22Rv1 (cell line): ENCODE results near the gene SUPT4H1.

Experiments used
- H3K27ac ChIP-seq: fragments of 450-650 bp; 2 replicates; pipeline ENCODE4 v1.5.1; 2017
- CTCF ChIP-seq: fragments of 450-650 bp; IDR thresholded peaks from 2 replicates; pipeline ENCODE4 v1.5.1; 2017; ENCODE audit warnings: mild to moderate bottlenecking
- ZFX ChIP-seq: fragments of 450-650 bp; IDR thresholded peaks from 2 replicates; pipeline ENCODE4 v1.6.1; 2017; ENCODE audit warnings: antibody characterized with exemption, borderline replicate concordance

SUPT4H1 gene

GRCh38 chr17:58369214-58370031 lies 17.4 kb upstream of the SUPT4H1 start:
- H3K27ac ChIP-seq, result peak overlapping the region; percentile 37

GRCh38 chr17:58368860-58369213 lies 16.8 kb upstream of the SUPT4H1 start:
- TF ChIP-seq ZFX (no peak), CTCF (no peak)
- H3K27ac ChIP-seq, result peak overlapping the region; percentile 37

More at GRCh38 chr17:58369214-58370031, 17.4 kb upstream of the SUPT4H1 start:
- TF ChIP-seq ZFX (no peak), CTCF (no peak)

GRCh38 chr17:58367461-58367860 lies 15.5 kb upstream of the SUPT4H1 start:
- H3K27ac ChIP-seq, result no peak overlapping the region
- TF ChIP-seq CTCF, result no peak
- no peak for TF ChIP-seq ZFX

- peak overlapping the region; percentile 47 for H3K27ac ChIP-seq
Observed at GRCh38 chr17:58365980-58366595, 14.1 kb upstream of the SUPT4H1 start.

GRCh38 chr17:58365185-58365979 lies 13.4 kb upstream of the SUPT4H1 start:
- peak overlapping the region; percentile 47 for H3K27ac ChIP-seq
- TF ChIP-seq CTCF, result no peak
- TF ChIP-seq ZFX, result no peak

More at GRCh38 chr17:58365980-58366595, 14.1 kb upstream of the SUPT4H1 start:
- TF ChIP-seq ZFX (no peak), CTCF (no peak)

GRCh38 chr17:58364270-58364942 lies 12.4 kb upstream of the SUPT4H1 start:
- no peak for TF ChIP-seq ZFX
- no peak for TF ChIP-seq CTCF
- peak overlapping the region; percentile 47 for H3K27ac ChIP-seq
